ENCODE data around the gene BEGAIN.

Gene BEGAIN

DNA sequence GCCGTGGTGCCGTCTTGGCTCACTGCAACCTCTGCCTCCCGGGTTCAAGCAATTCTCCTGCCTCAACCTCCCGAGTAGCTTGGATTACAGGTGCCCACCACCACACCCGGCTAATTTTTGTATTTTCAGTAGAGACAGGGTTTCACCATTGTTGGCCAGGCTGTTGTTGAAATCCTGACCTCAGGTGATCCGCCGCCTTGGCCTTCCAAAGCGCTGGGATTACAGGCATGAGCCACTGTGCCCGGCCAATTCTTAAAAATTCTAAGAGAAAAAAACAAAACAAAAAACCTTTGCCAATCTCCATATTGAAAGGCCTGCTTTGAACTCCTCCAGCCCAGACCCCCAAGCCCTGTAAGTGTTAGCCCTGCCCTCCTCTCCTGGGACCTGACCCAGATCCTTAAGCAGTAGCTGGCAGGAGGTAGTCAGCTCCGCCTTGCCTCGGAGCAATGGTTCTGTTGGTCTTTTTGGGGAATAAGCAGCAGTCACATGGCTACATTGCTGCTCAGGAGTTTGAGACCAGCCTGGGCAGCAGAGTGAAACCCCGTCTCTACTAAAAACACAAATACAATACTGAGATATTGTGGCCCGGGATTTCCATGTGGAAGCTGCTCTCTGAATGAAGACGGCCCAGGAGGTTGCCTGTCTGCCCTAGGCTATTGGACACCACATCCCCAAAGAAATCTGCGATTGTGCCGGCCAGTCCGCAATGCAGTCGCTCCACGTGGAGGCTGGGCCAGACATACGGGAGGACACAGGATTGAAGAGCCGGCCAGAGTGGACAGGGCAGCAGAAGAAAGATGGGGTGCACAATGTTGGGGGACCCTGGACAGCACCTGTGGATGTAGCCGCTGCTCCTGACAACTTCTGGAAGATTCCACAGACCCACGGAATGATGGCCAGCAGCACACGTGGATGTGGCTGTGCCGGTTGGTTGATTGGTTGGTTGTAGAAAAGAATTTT, 28.8 kb upstream of the BEGAIN start:
- DNase-seq (ENCODE audit: low spot score) = no peak

DNA sequence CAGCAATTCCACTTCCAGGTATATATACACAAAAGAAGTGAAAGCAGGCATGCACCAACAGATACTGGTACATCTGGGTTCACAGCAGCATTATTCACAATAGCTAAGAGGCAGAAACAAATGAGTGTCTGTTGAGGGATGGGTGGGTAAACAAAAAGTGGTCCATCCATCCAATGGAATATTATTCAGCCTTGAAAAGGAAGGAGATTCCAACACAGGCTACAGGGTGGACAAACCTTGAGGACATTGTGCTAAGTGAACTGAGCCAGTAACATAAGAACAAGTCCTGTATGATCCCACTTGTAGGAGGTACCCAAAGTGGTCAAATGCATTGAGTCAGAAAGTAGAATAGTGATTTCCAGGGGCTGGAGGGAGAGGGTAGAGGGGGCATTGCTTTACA, 27.6 kb upstream of the BEGAIN start:
- no peak for DNase-seq (ENCODE audit: low spot score)

DNA sequence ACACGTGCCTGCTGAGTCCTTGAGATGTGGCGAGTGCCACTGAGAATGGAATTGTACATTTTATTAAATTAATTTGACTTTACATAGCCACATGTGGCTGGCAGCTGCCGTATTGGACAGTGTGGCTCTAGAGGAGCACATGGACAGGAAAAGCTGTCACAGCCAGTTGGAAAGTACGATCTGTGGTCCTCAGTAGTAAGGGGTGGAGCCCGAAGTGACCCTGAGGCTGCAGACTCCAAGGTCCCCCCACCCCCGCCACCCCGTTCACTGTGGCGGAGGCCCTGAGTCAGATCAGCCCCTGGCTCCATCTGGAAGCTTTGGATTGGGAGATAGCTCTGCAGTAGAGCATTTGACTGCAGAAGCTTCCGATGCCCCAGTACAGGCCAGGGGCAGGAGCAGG, 25.8 kb upstream of the BEGAIN start:
- no peak for DNase-seq (ENCODE audit: low spot score)

DNA sequence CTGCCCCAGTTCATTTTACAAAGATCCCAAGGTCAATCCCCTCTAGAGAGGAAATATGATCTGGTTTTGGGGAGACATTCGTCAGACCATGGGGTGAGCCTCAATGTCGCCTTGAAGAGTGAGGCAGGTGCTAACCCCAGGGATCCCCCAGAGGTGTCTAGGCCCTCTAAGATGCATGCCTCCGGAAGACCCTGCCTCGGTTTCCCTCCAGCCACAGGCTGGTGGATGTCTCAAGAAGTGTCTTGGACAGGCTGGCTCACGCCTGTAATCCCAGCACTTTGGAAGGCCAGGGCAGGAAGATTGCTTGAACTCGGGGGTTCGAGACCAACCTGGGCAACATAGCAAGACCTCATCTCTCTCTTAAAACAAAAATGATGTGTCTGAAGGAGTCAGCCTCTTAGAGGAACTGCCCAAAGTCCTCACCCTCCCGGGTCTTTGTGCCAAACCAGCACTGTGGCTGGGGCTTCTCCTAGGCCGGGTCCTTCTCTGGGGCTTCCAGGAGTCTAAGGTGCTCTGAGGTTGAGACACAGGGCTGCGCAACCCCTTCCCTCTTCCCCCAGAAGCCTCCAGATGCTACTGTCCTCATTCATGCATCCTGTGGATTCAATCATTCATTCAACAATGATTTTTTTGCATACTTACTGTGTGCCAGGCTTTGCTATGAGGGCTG, 24.7 kb upstream of the BEGAIN start:
- DNase-seq (ENCODE audit: low spot score) = no peak

DNA sequence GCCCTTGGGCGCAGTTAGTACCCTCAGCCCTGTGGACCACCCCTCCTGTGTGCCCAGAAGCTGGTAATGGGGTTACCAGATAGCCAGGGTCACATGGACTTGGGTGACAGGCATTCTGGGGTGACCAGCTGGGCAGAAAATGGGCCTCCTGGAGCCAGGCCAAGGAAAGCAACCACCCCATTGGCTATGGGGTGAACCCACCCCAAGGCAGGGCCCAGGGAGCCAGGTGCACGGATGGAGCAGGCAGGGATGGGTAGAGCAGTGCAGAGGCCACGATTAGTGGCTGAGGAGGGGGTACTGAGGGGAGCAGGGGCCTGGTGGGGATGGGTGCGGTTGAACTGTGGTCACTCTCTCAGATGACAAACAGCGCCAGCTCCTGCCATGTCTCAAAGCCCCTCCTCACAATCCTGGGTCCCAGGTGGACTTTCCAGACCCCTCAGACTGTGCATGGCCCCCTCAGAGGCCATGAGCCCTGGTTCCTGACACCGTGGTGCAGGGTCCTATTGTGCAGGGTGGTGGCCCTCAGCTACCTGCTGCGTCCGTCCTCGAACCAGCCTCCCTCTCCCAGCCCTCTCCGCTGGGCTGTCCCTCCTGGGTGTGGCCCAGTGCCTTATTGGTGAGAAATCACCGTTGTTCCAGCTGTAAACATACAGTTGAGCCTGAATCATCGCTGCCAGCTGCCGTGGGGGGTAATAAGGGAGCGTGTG, 23.4 kb upstream of the BEGAIN start:
- peak; percentile 34 for DNase-seq (ENCODE audit: low spot score)

DNA sequence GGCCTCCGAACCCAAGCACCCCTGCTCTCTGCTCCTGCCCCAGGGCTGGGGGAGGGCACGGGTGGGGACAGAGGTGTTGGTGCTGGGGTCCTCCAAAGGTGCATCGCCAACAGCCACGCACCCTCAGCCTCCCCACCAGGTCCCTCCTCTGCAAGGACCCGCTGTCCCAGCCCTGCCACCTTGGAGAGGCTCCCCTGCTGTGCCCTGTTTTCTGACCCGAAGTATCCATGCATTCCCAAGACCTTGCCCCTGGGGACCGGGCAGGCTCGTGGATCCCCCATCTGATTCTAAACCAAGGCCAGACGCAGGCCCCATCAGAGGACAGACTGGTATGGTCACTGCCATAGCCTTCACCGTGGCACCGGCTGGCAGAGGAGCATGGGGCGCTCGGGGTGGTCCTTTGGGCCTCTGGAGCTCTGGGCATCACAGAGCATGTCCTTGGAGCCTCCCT, 22.7 kb upstream of the BEGAIN start:
- DNase-seq (ENCODE audit: low spot score) = no peak

DNA sequence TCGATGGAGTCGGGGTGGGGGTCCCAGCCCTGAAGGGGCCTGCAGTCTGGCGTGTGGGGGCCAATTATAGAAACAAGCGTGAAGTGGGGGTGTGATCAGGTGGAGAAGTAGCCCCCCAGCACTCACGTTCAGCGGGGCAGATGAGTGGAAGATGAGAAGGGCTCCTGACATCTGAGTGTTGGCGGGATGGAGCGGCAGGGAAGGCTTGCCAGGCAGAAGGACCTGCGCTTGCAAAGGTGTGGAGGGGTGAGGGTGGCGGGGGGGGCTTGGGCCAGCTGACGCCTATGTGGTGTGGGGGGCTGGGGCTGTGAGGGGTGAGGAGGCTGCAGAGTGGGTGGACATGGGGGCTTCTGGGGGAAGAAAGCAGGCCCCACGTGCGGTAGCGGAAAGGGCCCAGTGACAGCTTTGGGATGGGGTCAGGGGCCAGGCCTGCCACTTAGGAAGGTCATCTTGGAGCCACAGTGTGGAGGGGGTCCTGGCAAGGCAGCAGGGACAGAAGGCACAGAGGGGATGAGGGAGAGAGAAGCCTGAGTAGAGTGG, 22.2 kb upstream of the BEGAIN start:
- no peak for DNase-seq (ENCODE audit: low spot score)

DNA sequence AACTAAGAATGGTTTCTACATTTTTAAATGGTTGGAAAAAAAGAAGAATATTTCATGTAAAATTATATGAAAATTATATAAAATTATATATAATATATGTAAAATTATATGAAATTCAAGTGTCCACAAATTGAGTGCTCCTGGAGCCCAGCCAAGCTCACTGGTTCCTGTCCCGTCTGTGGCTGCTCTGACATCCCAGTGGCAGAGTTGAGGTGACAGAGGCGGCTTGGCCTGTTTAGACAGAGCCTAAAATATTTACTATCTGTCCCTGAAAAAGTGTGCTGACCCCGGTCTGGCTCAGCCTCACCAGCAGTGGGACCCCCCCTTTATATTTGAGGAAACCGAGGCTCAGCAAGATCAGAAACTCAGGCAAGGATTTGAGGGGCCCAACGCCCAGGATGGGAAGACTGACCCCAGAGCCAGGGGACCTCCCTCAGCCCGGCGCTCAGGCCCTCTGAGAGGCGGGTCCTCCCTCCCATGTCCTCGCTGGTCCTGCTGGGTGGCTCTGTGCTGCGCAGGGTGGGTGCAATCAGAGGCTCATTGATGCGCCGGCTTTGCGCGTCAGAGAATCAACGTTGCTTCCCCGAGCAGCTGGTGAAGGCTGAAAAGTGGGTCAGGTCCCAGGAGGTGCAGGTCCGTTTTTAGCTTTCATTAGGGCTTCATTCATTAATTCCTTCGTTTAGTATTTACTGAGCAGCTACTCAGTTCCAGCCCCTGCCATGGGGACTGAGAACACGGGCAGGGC, 21.5 kb upstream of the BEGAIN start:
- no peak for DNase-seq (ENCODE audit: low spot score)

DNA sequence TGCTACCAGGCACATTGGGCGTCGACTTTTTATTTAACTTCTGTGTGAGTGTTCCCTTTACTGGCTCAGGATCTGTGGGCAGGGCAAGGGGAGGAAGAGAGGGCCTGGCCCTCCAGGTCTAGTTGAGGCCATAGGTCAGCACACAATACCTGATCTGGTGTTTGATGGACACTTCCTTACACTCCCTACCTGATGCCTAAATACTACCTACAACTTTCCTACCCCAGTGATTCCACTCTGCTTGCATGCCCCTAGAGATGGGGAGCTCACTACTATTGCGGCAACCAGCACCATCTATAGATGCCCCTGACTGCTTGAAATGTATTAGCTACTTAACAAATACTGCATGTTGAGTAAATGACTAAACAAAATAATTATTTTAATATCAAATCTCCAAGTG, 20.8 kb upstream of the BEGAIN start:
- no peak for DNase-seq (ENCODE audit: low spot score)

DNA sequence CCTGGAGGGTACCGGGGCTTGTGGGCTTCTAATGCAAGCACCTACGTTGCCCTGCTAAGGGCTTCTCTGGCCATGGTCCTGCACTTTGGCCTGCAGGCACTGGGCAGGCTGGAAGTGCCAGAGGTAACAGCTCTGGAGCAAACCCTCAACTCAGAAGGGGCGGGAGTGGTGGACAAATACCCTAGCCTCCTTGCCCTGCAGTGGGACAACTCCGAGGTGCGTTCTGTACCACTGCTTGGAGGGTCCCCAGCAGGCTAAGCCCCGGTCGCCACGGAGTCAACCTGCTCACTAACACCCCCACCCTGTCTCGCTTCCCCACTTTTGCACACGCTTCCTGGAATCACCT, 20.4 kb upstream of the BEGAIN start:
- no peak for DNase-seq (ENCODE audit: low spot score)

DNA sequence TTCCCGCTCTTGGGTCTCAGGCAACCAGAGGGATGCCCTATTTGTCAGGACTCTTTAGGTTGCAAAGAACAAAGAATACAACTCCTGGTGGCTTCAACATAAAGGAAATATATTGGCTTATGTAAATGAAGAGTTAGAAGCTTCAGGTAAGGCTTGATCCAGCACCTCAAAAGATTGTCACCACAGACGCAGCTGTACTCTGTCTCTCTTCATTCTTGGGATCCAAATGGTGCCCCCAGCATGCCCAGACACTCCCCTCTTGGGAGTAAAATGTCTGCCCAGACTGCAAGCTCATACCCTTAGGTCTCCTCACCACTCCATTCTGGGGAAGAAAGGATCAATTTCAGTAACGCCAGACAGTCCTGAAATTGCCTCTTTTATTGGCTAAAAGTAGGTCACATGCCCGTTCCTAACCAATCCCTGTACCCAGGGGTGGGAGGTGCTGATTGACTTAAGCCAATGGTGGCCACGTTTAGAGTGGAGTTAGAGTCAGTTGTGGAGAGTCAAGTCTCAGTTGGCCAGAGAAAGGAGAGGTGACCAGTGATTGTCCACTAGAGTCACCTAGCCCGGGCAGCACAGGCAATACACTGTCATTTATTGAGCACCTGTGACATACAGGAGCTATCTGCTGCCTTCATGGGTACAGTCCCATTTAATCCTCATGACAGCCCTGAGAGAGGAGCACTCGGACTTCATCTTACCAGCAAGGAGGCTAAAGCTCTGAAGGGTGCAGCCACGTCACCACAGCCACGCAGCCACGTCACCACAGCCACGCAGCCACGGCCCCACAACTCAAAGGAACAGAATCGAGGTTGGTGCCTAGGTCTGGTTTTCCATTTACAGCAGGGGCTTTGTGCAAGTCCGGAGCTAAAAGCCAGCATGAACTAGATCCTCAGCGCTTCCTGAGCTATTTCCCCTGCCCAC, 19.7 kb upstream of the BEGAIN start:
- DNase-seq (ENCODE audit: low spot score) = no peak

DNA sequence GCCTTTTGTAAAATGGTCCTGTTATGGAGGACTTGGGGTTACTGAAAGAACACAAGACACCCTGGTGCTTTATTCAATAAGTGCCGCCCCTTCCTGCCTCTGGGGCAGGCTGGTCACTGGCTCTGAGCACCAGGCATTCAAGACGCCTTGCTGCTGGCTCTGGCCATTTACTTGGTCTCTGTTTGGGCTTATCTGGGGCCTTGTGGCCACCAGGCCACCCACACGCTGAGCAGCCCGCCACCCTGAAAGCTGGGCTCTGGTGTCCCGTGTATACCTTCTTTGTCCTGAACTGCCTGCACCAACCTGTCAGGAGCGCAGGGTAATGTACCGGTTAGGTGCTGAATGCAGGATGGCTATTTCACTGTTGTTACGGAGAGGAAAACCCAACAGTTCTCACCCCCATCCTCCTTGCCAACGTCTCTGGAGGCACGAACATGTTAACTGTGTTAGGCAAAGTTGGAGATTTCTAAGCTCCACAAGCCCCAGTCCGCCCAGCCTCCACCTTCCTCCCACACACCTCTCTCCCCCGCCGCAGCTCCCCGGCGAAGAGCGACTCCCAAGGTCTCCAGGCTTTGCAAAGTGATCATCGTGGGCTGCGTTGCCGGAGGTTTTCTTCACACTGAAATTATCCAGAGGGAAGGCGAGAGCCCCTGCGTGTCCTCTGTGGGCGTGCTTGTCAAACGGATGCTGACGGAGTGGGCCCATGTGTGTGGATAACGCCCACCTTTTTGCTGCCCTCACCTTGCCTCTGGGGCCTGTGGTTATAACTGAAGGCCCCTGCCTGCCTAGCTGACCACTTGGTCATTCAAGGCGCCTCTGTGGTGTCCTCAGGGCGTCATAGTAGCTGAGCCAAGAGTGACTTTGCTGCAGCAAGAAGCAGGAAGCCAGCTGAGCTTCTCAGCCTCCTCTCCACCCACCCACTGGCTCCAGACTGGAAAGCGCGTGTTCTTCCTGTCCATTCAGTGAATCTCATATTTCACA, 18.8 kb upstream of the BEGAIN start:
- no peak for DNase-seq (ENCODE audit: low spot score)

DNA sequence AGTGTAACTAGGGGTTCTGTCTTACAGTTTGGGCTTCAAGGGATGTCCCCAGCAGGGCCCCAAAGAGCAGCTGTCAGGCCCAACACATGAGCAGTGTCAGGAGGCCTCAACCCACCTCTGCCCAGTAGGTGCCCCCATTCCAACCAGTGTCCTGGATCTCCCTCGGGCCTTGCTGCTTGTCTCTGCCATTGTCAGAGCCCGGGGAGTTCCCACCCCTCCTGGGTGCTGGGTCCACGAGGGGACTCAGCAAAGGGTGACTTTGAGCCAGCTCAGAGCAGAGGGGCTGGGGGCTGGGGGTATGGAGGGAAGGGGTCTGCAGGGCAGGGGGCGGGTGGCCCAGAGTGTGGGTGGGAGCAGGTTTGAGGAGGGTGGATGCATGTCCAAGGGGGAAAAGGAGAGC, 18.0 kb upstream of the BEGAIN start:
- no peak for DNase-seq (ENCODE audit: low spot score)

DNA sequence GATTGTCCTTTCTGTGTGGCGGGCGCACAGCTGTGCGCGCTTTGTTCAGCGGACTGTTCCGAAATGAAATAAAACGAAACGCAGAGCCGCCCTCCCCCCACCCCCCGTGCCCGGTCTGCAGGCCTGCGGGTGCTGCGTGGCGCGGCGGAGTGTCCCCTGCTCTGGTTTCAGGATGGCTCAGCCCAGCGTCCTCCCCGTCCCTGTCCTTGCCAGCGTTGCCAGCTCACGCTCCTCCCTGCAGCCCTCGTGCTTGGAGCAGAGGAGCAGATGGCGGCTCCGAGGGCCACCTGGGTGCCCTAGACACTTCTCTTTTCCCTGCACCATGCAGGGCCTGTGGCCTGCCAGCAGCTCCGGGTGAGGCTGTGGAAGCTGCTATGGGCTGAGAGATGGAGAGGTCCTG, 17.5 kb upstream of the BEGAIN start:
- DNase-seq (ENCODE audit: low spot score) = no peak

DNA sequence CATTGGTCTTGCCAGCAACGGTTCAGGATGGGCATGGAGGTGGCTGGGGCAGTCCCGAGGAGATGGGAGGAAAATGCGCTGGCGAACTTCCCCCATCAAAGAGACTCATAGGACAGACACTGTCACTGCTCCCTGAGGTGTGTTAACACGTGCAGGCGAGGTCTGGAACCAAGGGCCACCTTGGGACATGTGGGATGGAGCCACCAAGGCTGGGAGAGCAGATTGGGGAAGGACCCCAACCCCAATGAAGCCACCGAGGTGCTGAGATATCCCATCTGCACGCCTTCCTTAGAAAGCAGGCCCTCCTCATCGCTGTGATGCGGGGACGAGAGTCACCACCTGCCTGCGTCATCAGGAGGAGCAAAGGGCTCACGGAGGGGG, 16.9 kb upstream of the BEGAIN start:
- no peak for DNase-seq (ENCODE audit: low spot score)

DNA sequence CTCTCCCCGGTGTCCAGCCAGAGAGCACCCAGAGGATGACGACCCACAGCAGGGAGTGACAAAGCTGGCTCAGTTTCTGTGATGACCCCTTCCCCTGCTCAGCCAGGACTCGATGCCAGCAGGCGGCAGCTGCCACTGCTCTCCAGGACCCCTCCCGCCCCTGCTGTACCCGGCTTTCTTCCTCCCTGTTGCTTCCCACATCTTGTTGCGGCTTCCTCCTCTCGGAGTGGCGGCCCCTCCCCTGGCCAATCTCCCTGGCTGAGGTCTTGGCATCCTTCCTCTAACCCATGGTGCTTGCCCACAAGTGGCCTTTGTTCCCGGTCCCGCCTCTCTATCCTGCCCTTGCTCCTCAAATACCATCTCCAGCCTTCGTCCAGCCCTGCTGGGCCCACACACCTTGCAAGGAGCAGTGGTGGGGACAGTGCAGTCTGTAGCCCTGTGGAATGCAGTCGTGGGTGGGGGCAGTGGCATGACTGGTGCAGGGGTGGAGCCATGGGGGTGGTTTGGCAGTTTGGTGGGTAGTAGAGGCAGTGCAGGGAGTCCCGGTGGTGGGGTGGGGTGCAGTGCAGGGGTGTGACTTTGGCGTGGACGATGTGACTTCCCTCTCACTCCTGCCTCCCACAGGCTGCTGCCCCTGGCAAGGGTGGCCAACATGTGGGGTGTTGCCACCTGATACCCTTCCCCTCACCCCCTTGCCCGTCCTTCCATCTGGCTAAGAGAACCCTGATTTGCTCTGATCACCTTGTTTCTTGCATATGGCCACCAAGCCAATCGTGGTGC, 16.3 kb upstream of the BEGAIN start:
- no peak for DNase-seq (ENCODE audit: low spot score)

DNA sequence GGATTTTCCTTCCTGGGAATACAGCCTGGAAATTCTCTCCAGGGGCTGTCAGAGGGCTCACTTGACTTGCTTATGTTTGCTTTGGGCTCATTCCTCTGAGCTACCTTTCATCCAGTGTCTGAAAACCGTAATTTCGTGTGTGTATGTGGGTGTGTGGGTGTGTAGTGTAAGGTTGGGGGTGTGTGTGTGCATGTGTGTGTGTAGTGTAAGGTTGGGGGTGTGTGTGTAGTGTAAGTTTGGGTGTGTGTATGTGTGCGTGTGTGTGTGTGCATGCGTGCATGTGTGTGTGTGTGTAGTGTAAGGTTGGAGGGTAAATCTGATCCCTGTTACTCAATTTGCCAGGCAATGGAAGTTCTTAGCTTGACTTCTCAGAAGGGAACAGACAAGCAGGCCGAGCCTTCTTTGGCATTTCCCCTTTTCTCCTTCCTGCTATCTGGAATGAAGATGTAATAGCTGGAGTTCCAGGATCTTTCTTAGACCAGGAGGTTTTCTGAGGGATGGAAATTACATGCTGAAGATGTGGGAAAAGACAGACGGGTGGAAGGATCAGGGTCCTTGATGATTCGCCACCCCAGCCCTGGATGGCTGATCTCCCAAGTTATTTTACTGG, 15.5 kb upstream of the BEGAIN start:
- DNase-seq (ENCODE audit: low spot score) = no peak

DNA sequence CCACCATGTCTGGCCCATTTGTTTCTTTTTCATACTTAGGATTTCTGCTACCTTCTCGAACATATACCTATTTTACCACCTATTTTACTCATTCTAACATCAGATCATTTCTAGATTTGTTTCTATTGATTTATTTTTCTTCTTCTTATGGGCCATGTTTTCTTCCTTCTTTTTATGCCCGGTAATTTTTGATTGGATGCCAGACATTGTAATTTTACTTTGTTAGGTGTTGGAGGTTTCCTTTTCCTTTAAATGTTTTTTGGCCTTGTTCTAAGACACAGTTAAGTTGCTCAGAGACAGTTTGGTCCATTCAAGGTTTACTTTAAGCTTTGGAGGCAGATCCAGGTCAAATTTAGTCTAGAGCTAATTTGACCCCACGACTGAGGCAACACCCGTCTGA, 14.7 kb upstream of the BEGAIN start:
- no peak for DNase-seq (ENCODE audit: low spot score)
